ENCODE results near the gene PRKCD. TPM values are rescaled to one million over a fixed set of nuclear protein-coding genes. Genes with fewer than 3 reads are reported as not detected.

PRKCD gene
- total RNA-seq, 1 experiment from 2014 or later, result 1.00 TPM

GRCh38 chr3:53130179-53131061 lies 30.6 kb upstream of the PRKCD start, which contains the start of gene RFT1:
Gene RFT1, minus strand, starts transcription at chr3:53130435. Its CDS starts 35 bp downstream, at chr3:53130400.
- no peaks in the 10 kb centered on the region for H3K27me3 ChIP-seq (replicated peaks)
- no peaks in the 10 kb centered on the region for H3K9me3 ChIP-seq (replicated peaks)
- DNase-seq (ENCODE audit: low read depth in 1 of 2, low spot score in 2 of 2), result peak; percentile 93 to 95
- peak within 1 kb of the TSS; percentile 67 for H3K27ac ChIP-seq
- peaks cover 11% of the 10 kb centered on the region for H3K36me3 ChIP-seq
- peak within 1 kb of the TSS; percentile 63 for H3K4me3 ChIP-seq
- H3K4me1 ChIP-seq (replicated peaks), result peaks cover 8% of the 10 kb centered on the region

GRCh38 chr3:53131096-53131495 lies 29.9 kb upstream of the PRKCD start:
- no peak for DNase-seq (ENCODE audit: low read depth in 1 of 2, low spot score in 2 of 2)
- Histone ChIP-seq H3K27ac (peak overlapping the region; percentile 67), H3K4me3 (peak overlapping the region; percentile 63), H3K9me3 (replicated peaks) (no peaks in the 10 kb centered on the region), H3K4me1 (replicated peaks) (peaks cover 8% of the 10 kb centered on the region), H3K27me3 (replicated peaks) (no peaks in the 10 kb centered on the region), H3K36me3 (peaks cover 8% of the 10 kb centered on the region; the same call in 1 of the 2 replicates)

- Histone ChIP-seq H3K4me1 (replicated peaks) (peaks cover 8% of the 10 kb centered on the region), H3K9me3 (replicated peaks) (no peaks in the 10 kb centered on the region), H3K27ac (no peak overlapping the region), H3K36me3 (0 out of 2 replicates have a peak, but pooled peaks cover 2% of the 10 kb centered on the region), H3K27me3 (replicated peaks) (no peaks in the 10 kb centered on the region), H3K4me3 (no peak overlapping the region)
- DNase-seq (ENCODE audit: low read depth in 1 of 2, low spot score in 2 of 2), result no peak
Observed at GRCh38 chr3:53132347-53132746, 28.7 kb upstream of the PRKCD start.

- no peak overlapping the region for H3K4me3 ChIP-seq
- H3K27me3 ChIP-seq (replicated peaks), result no peaks in the 10 kb centered on the region
- peak; percentile 24 to 62 for DNase-seq (ENCODE audit: low read depth in 1 of 2, low spot score in 2 of 2)
- H3K36me3 ChIP-seq, result 0 out of 2 replicates have a peak, but pooled peaks cover 2% of the 10 kb centered on the region
- no peaks in the 10 kb centered on the region for H3K9me3 ChIP-seq (replicated peaks)
- H3K27ac ChIP-seq, result no peak overlapping the region
- peaks cover 8% of the 10 kb centered on the region for H3K4me1 ChIP-seq (replicated peaks)
Observed at GRCh38 chr3:53134631-53135232, 26.3 kb upstream of the PRKCD start.

GRCh38 chr3:53137221-53137620 lies 23.8 kb upstream of the PRKCD start:
- no peaks in the 10 kb centered on the region for H3K27me3 ChIP-seq (replicated peaks)
- no peak overlapping the region for H3K27ac ChIP-seq
- DNase-seq (ENCODE audit: low read depth in 1 of 2, low spot score in 2 of 2), result no peak
- no peak overlapping the region for H3K4me3 ChIP-seq
- peaks cover 4% of the 10 kb centered on the region; the same call in 1 of the 2 replicates for H3K4me1 ChIP-seq (replicated peaks)
- no peaks in the 10 kb centered on the region for H3K36me3 ChIP-seq
- H3K9me3 ChIP-seq (replicated peaks), result no peaks in the 10 kb centered on the region

GRCh38 chr3:53137835-53138446 lies 23.1 kb upstream of the PRKCD start:
- Histone ChIP-seq H3K36me3 (no peaks in the 10 kb centered on the region), H3K9me3 (replicated peaks) (no peaks in the 10 kb centered on the region), H3K4me3 (no peak overlapping the region), H3K27me3 (replicated peaks) (no peaks in the 10 kb centered on the region), H3K4me1 (replicated peaks) (peaks cover 4% of the 10 kb centered on the region; the same call in 1 of the 2 replicates), H3K27ac (no peak overlapping the region)
- no peak for DNase-seq (ENCODE audit: low read depth in 1 of 2, low spot score in 2 of 2)

- H3K4me3 ChIP-seq, result no peak overlapping the region
- H3K9me3 ChIP-seq (replicated peaks), result no peaks in the 10 kb centered on the region
- H3K27ac ChIP-seq, result no peak overlapping the region
- no peak for DNase-seq (ENCODE audit: low read depth in 1 of 2, low spot score in 2 of 2)
- H3K36me3 ChIP-seq, result no peaks in the 10 kb centered on the region
- H3K27me3 ChIP-seq (replicated peaks), result no peaks in the 10 kb centered on the region
- peaks cover 4% of the 10 kb centered on the region; the same call in 1 of the 2 replicates for H3K4me1 ChIP-seq (replicated peaks)
Observed at GRCh38 chr3:53139906-53140846, 20.8 kb upstream of the PRKCD start.

GRCh38 chr3:53140847-53141845 lies 19.9 kb upstream of the PRKCD start:
- Histone ChIP-seq H3K9me3 (replicated peaks) (no peaks in the 10 kb centered on the region), H3K27ac (no peak overlapping the region), H3K27me3 (replicated peaks) (no peaks in the 10 kb centered on the region), H3K4me3 (no peak overlapping the region), H3K36me3 (no peaks in the 10 kb centered on the region), H3K4me1 (replicated peaks) (peaks cover 4% of the 10 kb centered on the region; the same call in 1 of the 2 replicates)
- peak in 1 of 2 experiments; percentile 4 for DNase-seq (ENCODE audit: low read depth in 1 of 2, low spot score in 2 of 2)

- no peak overlapping the region for H3K4me3 ChIP-seq
- H3K9me3 ChIP-seq (replicated peaks), result no peaks in the 10 kb centered on the region
- H3K27ac ChIP-seq, result no peak overlapping the region
- H3K4me1 ChIP-seq (replicated peaks), result peaks cover 4% of the 10 kb centered on the region; the same call in 1 of the 2 replicates
- H3K27me3 ChIP-seq (replicated peaks), result no peaks in the 10 kb centered on the region
- no peaks in the 10 kb centered on the region for H3K36me3 ChIP-seq
- DNase-seq (ENCODE audit: low read depth in 1 of 2, low spot score in 2 of 2), result no peak
Observed at GRCh38 chr3:53142986-53143385, 18.0 kb upstream of the PRKCD start.

- Histone ChIP-seq H3K27me3 (replicated peaks) (no peaks in the 10 kb centered on the region), H3K4me1 (replicated peaks) (peaks cover 4% of the 10 kb centered on the region; the same call in 1 of the 2 replicates), H3K27ac (no peak overlapping the region), H3K4me3 (no peak overlapping the region), H3K9me3 (replicated peaks) (no peaks in the 10 kb centered on the region), H3K36me3 (no peaks in the 10 kb centered on the region)
- no peak for DNase-seq (ENCODE audit: low read depth in 1 of 2, low spot score in 2 of 2)
Observed at GRCh38 chr3:53144446-53144845, 16.6 kb upstream of the PRKCD start.

GRCh38 chr3:53144862-53145712 lies 15.9 kb upstream of the PRKCD start:
- Histone ChIP-seq H3K36me3 (no peaks in the 10 kb centered on the region), H3K9me3 (replicated peaks) (no peaks in the 10 kb centered on the region), H3K4me1 (replicated peaks) (peaks cover 4% of the 10 kb centered on the region; the same call in 1 of the 2 replicates), H3K27ac (no peak overlapping the region), H3K4me3 (no peak overlapping the region), H3K27me3 (replicated peaks) (no peaks in the 10 kb centered on the region)
- DNase-seq (ENCODE audit: low read depth in 1 of 2, low spot score in 2 of 2), result no peak

All from SJSA1 (cell line).